DND-41 (cell line): ENCODE data around the gene CDC25C.

Source experiments
- ATAC-seq: fragments of 200-7000 bp; cut with Tn5 transposase; 3 replicates; pipeline ENCODE4 v1.9.1; 2021; ENCODE audit warnings: low read depth; ENCODE audit not compliant: insufficient read depth
- DNase-seq: peaks from one replicate; pipeline ENCODE4 v3.0.0-alpha.2; 2020
- H2AFZ ChIP-seq: 2 replicates; pipeline ENCODE4 v1.6.0; 2012; ENCODE audit warnings: low read depth, low read length
- H3K27ac ChIP-seq: 2 replicates; pipeline ENCODE4 v1.5.1; 2012; ENCODE audit warnings: low read length, inconsistent platforms
- H3K27me3 ChIP-seq: fragments of 200-600 bp; sonication (generic); 2 replicates; pipeline ENCODE4 v1.6.0; 2012; ENCODE audit warnings: low read length, mild to moderate bottlenecking, inconsistent platforms; ENCODE audit not compliant: insufficient read depth, poor library complexity
- H3K36me3 ChIP-seq: 2 replicates; pipeline ENCODE4 v1.5.1; 2012; ENCODE audit warnings: low read length, inconsistent platforms; ENCODE audit not compliant: insufficient read depth
- H3K4me1 ChIP-seq: 2 replicates; pipeline ENCODE4 v1.5.1; 2012; ENCODE audit warnings: mild to moderate bottlenecking, low read length; ENCODE audit not compliant: insufficient read depth
- H3K4me2 ChIP-seq: 2 replicates; pipeline ENCODE4 v1.6.0; 2012; ENCODE audit warnings: mild to moderate bottlenecking, moderate library complexity, low read length, inconsistent platforms; ENCODE audit not compliant: insufficient read depth
- H3K4me3 ChIP-seq, 2 experiments: fragments of 200-600 bp in 1 of 2; shearing (Covaris generic) in 1 of 2; 2 replicates each; pipeline ENCODE4 v1.5.1; 2012 to 2016; ENCODE audit warnings: inconsistent platforms in 2 of 2, low read length in 2 of 2, mild to moderate bottlenecking in 2 of 2, low read depth in 1 of 2, moderate library complexity in 1 of 2
- H3K79me2 ChIP-seq: 2 replicates; pipeline ENCODE4 v1.6.0; 2012; ENCODE audit warnings: low read length, inconsistent platforms; ENCODE audit not compliant: insufficient read depth
- H3K9ac ChIP-seq: 2 replicates; pipeline ENCODE4 v1.6.0; 2012; ENCODE audit warnings: low read depth, mild to moderate bottlenecking, inconsistent platforms, low read length, moderate library complexity
- H3K9me3 ChIP-seq: 2 replicates; pipeline ENCODE4 v1.5.1; 2012; ENCODE audit warnings: low read length, moderate library complexity, mild to moderate bottlenecking, inconsistent platforms; ENCODE audit not compliant: insufficient read depth, severe bottlenecking
- H4K20me1 ChIP-seq: 2 replicates; pipeline ENCODE4 v1.6.0; 2012; ENCODE audit warnings: low read length; ENCODE audit not compliant: insufficient read depth
- EZH2 ChIP-seq: IDR thresholded peaks from 3 replicates; pipeline ENCODE4 v1.6.1; 2012; ENCODE audit warnings: borderline replicate concordance, low read depth, mild to moderate bottlenecking, moderate library complexity, low read length, inconsistent platforms; ENCODE audit not compliant: severe bottlenecking
- TF ChIP-seq, protein P1 (sequence below): IDR thresholded peaks from 2 replicates; pipeline ENCODE4 v1.5.1; 2012; ENCODE audit warnings: borderline replicate concordance, low read length, moderate library complexity, mild to moderate bottlenecking; ENCODE audit not compliant: poor library complexity, severe bottlenecking; ENCODE audit errors: extremely low read depth

Gene CDC25C

DNA sequence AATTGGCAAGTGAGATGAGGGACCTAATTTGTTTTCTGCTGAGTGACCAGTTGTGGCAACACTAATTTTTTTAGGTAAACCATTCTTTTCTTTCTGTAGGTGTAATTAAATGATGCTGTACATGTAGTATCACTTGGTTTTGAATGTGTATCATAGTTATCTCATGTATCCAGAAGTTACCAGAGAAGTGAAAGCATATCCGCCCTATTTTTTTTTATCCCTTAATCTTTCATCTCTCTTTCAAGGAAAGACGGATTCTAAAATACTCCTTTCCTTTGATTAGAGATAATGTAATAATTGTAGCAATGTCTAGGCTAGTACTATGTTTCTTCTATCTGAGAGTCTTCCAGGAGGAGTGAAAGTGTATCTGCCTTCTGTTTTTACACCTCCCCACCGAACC, 28.0 kb upstream of the CDC25C start:
- DNase-seq (no peak), ATAC-seq (no peak)
- H3K9me3 ChIP-seq, result no peaks in the 10 kb centered on the region
- H3K9ac ChIP-seq, result no peak overlapping the region
- H3K4me2 ChIP-seq, result no peak overlapping the region
- peaks cover 94% of the 10 kb centered on the region for H3K79me2 ChIP-seq
- no peak overlapping the region for H2AFZ ChIP-seq
- TF ChIP-seq, protein P1, sequence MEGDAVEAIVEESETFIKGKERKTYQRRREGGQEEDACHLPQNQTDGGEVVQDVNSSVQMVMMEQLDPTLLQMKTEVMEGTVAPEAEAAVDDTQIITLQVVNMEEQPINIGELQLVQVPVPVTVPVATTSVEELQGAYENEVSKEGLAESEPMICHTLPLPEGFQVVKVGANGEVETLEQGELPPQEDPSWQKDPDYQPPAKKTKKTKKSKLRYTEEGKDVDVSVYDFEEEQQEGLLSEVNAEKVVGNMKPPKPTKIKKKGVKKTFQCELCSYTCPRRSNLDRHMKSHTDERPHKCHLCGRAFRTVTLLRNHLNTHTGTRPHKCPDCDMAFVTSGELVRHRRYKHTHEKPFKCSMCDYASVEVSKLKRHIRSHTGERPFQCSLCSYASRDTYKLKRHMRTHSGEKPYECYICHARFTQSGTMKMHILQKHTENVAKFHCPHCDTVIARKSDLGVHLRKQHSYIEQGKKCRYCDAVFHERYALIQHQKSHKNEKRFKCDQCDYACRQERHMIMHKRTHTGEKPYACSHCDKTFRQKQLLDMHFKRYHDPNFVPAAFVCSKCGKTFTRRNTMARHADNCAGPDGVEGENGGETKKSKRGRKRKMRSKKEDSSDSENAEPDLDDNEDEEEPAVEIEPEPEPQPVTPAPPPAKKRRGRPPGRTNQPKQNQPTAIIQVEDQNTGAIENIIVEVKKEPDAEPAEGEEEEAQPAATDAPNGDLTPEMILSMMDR, result no peak
- TF ChIP-seq EZH2, result no peak
- peaks cover 5% of the 10 kb centered on the region; the same call in 1 of the 2 replicates for H3K36me3 ChIP-seq
- no peaks in the 10 kb centered on the region for H3K27me3 ChIP-seq
- H4K20me1 ChIP-seq, result peaks cover 36% of the 10 kb centered on the region; the same call in 1 of the 2 replicates
- H3K4me3 ChIP-seq, result no peak overlapping the region
- H3K4me1 ChIP-seq, result peaks cover 8% of the 10 kb centered on the region
- no peak overlapping the region for H3K27ac ChIP-seq

DNA sequence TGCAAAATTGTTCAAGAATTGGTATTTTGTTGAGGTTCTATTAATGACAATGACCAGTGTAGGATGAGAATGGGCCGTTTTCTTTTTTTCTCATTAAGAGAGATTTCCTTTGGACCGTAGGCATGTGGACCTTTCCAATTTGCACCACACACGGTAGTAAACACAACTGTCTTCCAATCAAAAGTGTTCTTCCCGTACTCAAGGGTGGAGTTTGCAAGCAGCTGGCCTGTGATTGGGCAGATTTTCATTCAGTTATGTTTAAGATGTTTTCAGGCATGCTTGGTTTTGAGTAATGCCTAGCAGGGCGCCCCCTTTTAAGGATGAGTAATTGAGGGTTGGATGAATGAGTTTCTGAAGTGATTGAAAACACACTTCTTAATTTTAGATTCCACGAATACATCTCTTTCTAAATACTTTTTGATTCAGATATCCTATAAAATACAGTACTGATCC, 23.3 kb upstream of the CDC25C start:
- Histone ChIP-seq H3K4me3 (peak overlapping the region; percentile 1 to 88; a peak in 3 of 4 replicates), H2AFZ (no peak overlapping the region), H3K4me2 (peak overlapping the region; percentile 72), H3K4me1 (peaks cover 17% of the 10 kb centered on the region), H3K9me3 (peaks cover 4% of the 10 kb centered on the region), H3K9ac (no peak overlapping the region), H3K27me3 (no peaks in the 10 kb centered on the region), H4K20me1 (peaks cover 29% of the 10 kb centered on the region; the same call in 1 of the 2 replicates), H3K27ac (peak overlapping the region; percentile 89; the same call in 1 of the 2 replicates), H3K79me2 (peaks cover 71% of the 10 kb centered on the region), H3K36me3 (peaks cover 7% of the 10 kb centered on the region; the same call in 1 of the 2 replicates)
- TF ChIP-seq, protein P1, result no peak
- TF ChIP-seq EZH2, result no peak
- DNase-seq, result peak; percentile 27
- ATAC-seq, result no peak

DNA sequence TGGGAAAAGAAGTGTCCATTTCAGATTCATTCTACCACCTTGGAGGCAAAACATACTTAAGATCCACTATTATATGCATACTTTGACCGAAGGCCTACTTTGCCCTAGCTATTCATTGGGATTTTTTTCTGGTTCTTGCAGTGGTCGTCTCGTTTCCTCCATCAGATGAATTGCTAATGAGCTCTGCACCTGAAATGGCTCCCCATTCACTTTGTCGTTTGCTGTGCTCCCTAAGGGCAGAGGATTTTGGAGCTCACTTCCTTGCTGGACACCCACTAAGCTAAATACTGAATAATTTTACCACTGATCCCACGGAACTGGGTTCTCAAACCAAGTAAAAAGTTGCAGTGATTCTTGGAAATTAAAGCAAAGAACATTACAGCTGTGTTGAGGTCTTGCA, 22.8 kb upstream of the CDC25C start:
- Histone ChIP-seq H3K4me3 (peak overlapping the region; percentile 88 to 96; a peak in 3 of 4 replicates), H3K27ac (peak overlapping the region; percentile 89; the same call in 1 of the 2 replicates), H3K36me3 (peaks cover 7% of the 10 kb centered on the region; the same call in 1 of the 2 replicates), H3K27me3 (no peaks in the 10 kb centered on the region), H4K20me1 (peaks cover 27% of the 10 kb centered on the region; the same call in 1 of the 2 replicates), H3K4me2 (peak overlapping the region; percentile 72), H3K9ac (peak overlapping the region; percentile 93), H2AFZ (no peak overlapping the region), H3K9me3 (peaks cover 4% of the 10 kb centered on the region), H3K4me1 (peaks cover 17% of the 10 kb centered on the region), H3K79me2 (peaks cover 65% of the 10 kb centered on the region)
- no peak for ATAC-seq
- no peak for DNase-seq
- TF ChIP-seq, protein P1, result no peak
- TF ChIP-seq EZH2, result no peak
